ENCODE measurements around the gene AOPEP. TPM values are rescaled to one million over a fixed set of nuclear protein-coding genes. Genes with fewer than 3 reads are reported as not detected.

AOPEP gene
- total RNA-seq, 1 donor from 2014 or later, result 75.3 TPM

DNA sequence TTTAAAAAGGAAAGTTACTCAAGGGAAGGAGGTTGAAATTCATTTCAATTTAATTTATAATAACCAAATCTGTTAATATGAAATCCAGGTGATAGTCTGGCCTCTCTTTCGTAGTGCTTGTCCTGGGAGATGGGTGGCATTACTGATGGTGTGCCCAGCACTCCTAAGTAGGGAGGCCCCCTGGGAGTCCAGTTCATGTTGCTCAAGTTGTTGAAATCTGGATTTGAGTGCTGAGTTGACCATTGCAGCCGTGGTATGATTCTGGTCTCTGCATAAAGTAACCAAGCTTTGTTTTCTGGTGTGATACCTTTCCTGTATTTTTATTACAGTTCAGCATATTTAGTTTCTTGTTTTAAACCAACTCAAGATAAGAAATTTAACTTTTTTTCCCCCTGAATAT lies 303.2 kb downstream of the AOPEP start:
- H3K9me3 ChIP-seq (ENCODE audit: insufficient read depth, low read depth, low read length), result no peaks in the 10 kb centered on the region
- peaks cover 100% of the 10 kb centered on the region for H3K79me2 ChIP-seq (ENCODE audit: insufficient read depth, low read length)
- no peaks in the 10 kb centered on the region for H3K27me3 ChIP-seq (ENCODE audit: insufficient read depth, low read length)
- Mint-ChIP-seq H3K27ac (ENCODE audit: unreplicated experiment) (no peak overlapping the region), H3K4me3 (ENCODE audit: unreplicated experiment) (no peak overlapping the region), H3K27me3 (ENCODE audit: low read depth, unreplicated experiment) (no peaks in the 10 kb centered on the region), H3K9me3 (ENCODE audit: unreplicated experiment) (no peaks in the 10 kb centered on the region), H3K4me1 (ENCODE audit: low read depth, unreplicated experiment) (peaks cover 68% of the 10 kb centered on the region), H3K36me3 (ENCODE audit: low read depth, unreplicated experiment) (peaks cover 7% of the 10 kb centered on the region)
- no peak overlapping the region for H3K9ac ChIP-seq (ENCODE audit: low read length)
- H3K4me3 ChIP-seq (ENCODE audit: insufficient read depth, low read depth, low read length), result no peak overlapping the region
- FAIRE-seq, result no peak
- H3K4me2 ChIP-seq (ENCODE audit: low read length), result no peak overlapping the region
- H3K4me1 ChIP-seq (ENCODE audit: insufficient read depth, low read length), result peaks cover 30% of the 10 kb centered on the region
- peaks cover 23% of the 10 kb centered on the region for H3K36me3 ChIP-seq (ENCODE audit: insufficient read depth, low read length)
- H4K20me1 ChIP-seq (ENCODE audit: insufficient read depth, low read length), result peaks cover 82% of the 10 kb centered on the region
- no peak overlapping the region for H3K27ac ChIP-seq (ENCODE audit: low read depth, low read length)
- DNase-seq (ENCODE audit: low read depth), result no peak
- TF ChIP-seq EZH2 (IDR thresholded peaks at IDR 0.05; ENCODE audit: insufficient read depth, low read length), result no peak
- TF ChIP-seq, protein P1, sequence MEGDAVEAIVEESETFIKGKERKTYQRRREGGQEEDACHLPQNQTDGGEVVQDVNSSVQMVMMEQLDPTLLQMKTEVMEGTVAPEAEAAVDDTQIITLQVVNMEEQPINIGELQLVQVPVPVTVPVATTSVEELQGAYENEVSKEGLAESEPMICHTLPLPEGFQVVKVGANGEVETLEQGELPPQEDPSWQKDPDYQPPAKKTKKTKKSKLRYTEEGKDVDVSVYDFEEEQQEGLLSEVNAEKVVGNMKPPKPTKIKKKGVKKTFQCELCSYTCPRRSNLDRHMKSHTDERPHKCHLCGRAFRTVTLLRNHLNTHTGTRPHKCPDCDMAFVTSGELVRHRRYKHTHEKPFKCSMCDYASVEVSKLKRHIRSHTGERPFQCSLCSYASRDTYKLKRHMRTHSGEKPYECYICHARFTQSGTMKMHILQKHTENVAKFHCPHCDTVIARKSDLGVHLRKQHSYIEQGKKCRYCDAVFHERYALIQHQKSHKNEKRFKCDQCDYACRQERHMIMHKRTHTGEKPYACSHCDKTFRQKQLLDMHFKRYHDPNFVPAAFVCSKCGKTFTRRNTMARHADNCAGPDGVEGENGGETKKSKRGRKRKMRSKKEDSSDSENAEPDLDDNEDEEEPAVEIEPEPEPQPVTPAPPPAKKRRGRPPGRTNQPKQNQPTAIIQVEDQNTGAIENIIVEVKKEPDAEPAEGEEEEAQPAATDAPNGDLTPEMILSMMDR (IDR thresholded peaks at IDR 0.05; ENCODE audit: insufficient read depth, low read depth, low read length), result no peak
- H2AFZ ChIP-seq (ENCODE audit: low read depth, low read length), result no peak overlapping the region

DNA sequence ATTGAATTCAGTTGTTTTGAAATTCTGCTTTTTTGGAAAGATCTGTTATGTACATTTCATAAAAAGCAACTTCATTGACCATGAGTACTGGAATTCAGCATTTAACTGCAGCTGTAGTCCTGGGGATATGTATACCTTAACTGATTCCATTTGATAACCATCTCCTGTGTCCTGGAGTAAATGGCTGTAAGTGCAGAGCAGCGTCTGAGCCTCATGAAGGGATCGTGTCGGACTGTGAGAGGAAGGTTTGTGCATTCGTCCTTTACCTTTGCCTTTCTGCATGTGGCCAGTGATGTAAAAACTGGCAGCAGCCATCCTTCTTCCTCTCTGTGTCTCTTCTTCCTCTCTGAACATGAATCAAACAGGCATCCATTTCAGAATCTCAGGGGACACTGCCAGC lies 303.8 kb downstream of the AOPEP start:
- no peak overlapping the region for H3K27ac Mint-ChIP-seq (ENCODE audit: unreplicated experiment)
- H3K4me1 Mint-ChIP-seq (ENCODE audit: low read depth, unreplicated experiment), result peaks cover 63% of the 10 kb centered on the region
- no peaks in the 10 kb centered on the region for H3K27me3 ChIP-seq (ENCODE audit: insufficient read depth, low read length)
- H3K4me1 ChIP-seq (ENCODE audit: insufficient read depth, low read length), result peaks cover 24% of the 10 kb centered on the region
- no peak overlapping the region for H3K4me2 ChIP-seq (ENCODE audit: low read length)
- no peak overlapping the region for H3K4me3 ChIP-seq (ENCODE audit: insufficient read depth, low read depth, low read length)
- H2AFZ ChIP-seq (ENCODE audit: low read depth, low read length), result no peak overlapping the region
- peaks cover 99% of the 10 kb centered on the region for H3K79me2 ChIP-seq (ENCODE audit: insufficient read depth, low read length)
- peaks cover 7% of the 10 kb centered on the region for H3K36me3 Mint-ChIP-seq (ENCODE audit: low read depth, unreplicated experiment)
- DNase-seq (ENCODE audit: low read depth) (no peak), FAIRE-seq (no peak)
- no peak overlapping the region for H3K27ac ChIP-seq (ENCODE audit: low read depth, low read length)
- no peak overlapping the region for H3K9ac ChIP-seq (ENCODE audit: low read length)
- H3K27me3 Mint-ChIP-seq (ENCODE audit: low read depth, unreplicated experiment), result no peaks in the 10 kb centered on the region
- no peaks in the 10 kb centered on the region for H3K9me3 ChIP-seq (ENCODE audit: insufficient read depth, low read depth, low read length)
- TF ChIP-seq EZH2 (IDR thresholded peaks at IDR 0.05; ENCODE audit: insufficient read depth, low read length), result no peak
- TF ChIP-seq, protein P1 (IDR thresholded peaks at IDR 0.05; ENCODE audit: insufficient read depth, low read depth, low read length), result no peak
- H3K9me3 Mint-ChIP-seq (ENCODE audit: unreplicated experiment), result no peaks in the 10 kb centered on the region
- peaks cover 82% of the 10 kb centered on the region for H4K20me1 ChIP-seq (ENCODE audit: insufficient read depth, low read length)
- no peak overlapping the region for H3K4me3 Mint-ChIP-seq (ENCODE audit: unreplicated experiment)
- peaks cover 19% of the 10 kb centered on the region for H3K36me3 ChIP-seq (ENCODE audit: insufficient read depth, low read length)

DNA sequence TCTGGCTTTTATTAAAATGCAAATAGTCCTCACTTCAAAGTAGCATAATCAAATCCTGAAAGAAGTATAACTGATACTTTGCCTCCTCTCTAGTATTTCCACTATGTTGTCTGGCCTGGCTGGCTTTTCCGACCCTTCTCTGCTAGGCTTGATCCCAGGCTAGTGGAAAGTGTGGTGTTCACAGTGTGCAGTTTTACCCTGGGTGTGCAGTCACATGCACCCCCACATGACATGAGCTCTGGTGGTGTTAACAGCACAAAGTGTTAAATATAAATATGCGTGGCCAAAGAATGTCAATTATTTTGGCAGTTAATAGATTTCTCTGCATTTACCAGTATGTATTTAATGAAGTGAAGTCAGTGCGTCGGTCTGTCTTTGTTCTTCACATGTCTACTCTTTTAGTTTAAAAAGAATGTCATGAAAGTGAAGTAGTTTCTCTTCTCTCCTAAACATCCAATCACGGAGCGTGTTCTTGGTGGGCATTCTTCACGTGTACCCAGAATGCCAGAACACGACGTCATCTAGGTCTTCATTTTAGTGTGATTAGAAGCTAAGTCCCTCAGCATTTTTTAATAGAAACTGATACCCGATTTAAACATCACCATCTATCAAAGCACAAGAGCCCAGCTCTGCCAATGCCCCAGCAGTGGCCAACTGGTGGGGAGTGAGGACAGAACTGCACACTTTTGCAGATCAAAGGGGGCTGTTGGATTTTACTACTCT lies 304.6 kb downstream of the AOPEP start:
- Histone ChIP-seq H3K36me3 (ENCODE audit: insufficient read depth, low read length) (peaks cover 18% of the 10 kb centered on the region), H3K9me3 (ENCODE audit: insufficient read depth, low read depth, low read length) (no peaks in the 10 kb centered on the region), H3K9ac (ENCODE audit: low read length) (peak overlapping the region; percentile 2), H4K20me1 (ENCODE audit: insufficient read depth, low read length) (peaks cover 84% of the 10 kb centered on the region), H2AFZ (ENCODE audit: low read depth, low read length) (no peak overlapping the region), H3K4me2 (ENCODE audit: low read length) (peak overlapping the region; percentile 3), H3K4me3 (ENCODE audit: insufficient read depth, low read depth, low read length) (no peak overlapping the region), H3K4me1 (ENCODE audit: insufficient read depth, low read length) (peaks cover 16% of the 10 kb centered on the region), H3K27ac (ENCODE audit: low read depth, low read length) (no peak overlapping the region), H3K79me2 (ENCODE audit: insufficient read depth, low read length) (peaks cover 96% of the 10 kb centered on the region), H3K27me3 (ENCODE audit: insufficient read depth, low read length) (no peaks in the 10 kb centered on the region)
- no peaks in the 10 kb centered on the region for H3K9me3 Mint-ChIP-seq (ENCODE audit: unreplicated experiment)
- H3K36me3 Mint-ChIP-seq (ENCODE audit: low read depth, unreplicated experiment), result peaks cover 7% of the 10 kb centered on the region
- H3K27me3 Mint-ChIP-seq (ENCODE audit: low read depth, unreplicated experiment), result no peaks in the 10 kb centered on the region
- peaks cover 59% of the 10 kb centered on the region for H3K4me1 Mint-ChIP-seq (ENCODE audit: low read depth, unreplicated experiment)
- no peak overlapping the region for H3K4me3 Mint-ChIP-seq (ENCODE audit: unreplicated experiment)
- H3K27ac Mint-ChIP-seq (ENCODE audit: unreplicated experiment), result no peak overlapping the region
- no peak for FAIRE-seq
- TF ChIP-seq, protein P1 (IDR thresholded peaks at IDR 0.05; ENCODE audit: insufficient read depth, low read depth, low read length), result no peak
- no peak for TF ChIP-seq EZH2 (IDR thresholded peaks at IDR 0.05; ENCODE audit: insufficient read depth, low read length)
- no peak for DNase-seq (ENCODE audit: low read depth)

Measured in astrocyte (in vitro differentiated cells and primary cell).